Esophagus muscularis mucosa (tissue), 4 donors: Measurements from ENCODE around the gene HOXD9.

Experiments
- EP300 ChIP-seq: sonication (generic); formaldehyde crosslinking; IDR thresholded peaks from one replicate; pipeline ENCODE4 v1.6.1; 2017; ENCODE audit warnings: antibody characterized with exemption
- POLR2A ChIP-seq: fragments of 450-650 bp; IDR thresholded peaks from one replicate; pipeline ENCODE4 v1.6.1; 2017; ENCODE audit warnings: antibody characterized with exemption, moderate library complexity, mild to moderate bottlenecking, low read depth
- POLR2AphosphoS5 ChIP-seq, 2 donors: sonication (generic); formaldehyde crosslinking; IDR thresholded peaks; one replicate each; pipeline ENCODE4 v1.6.1; 2017; ENCODE audit warnings: antibody characterized with exemption in 2 of 2
- TF ChIP-seq, protein P1 (sequence below), 3 experiments: fragments of 200-600 bp in 2 of 3; fragments of 450-650 bp in 1 of 3; sonication (generic) in 2 of 3; IDR thresholded peaks; one replicate each; pipeline ENCODE4 v1.5.1; 2017 to 2019; ENCODE audit warnings: antibody characterized with exemption in 3 of 3, mild to moderate bottlenecking in 2 of 3, moderate library complexity in 1 of 3

DNA sequence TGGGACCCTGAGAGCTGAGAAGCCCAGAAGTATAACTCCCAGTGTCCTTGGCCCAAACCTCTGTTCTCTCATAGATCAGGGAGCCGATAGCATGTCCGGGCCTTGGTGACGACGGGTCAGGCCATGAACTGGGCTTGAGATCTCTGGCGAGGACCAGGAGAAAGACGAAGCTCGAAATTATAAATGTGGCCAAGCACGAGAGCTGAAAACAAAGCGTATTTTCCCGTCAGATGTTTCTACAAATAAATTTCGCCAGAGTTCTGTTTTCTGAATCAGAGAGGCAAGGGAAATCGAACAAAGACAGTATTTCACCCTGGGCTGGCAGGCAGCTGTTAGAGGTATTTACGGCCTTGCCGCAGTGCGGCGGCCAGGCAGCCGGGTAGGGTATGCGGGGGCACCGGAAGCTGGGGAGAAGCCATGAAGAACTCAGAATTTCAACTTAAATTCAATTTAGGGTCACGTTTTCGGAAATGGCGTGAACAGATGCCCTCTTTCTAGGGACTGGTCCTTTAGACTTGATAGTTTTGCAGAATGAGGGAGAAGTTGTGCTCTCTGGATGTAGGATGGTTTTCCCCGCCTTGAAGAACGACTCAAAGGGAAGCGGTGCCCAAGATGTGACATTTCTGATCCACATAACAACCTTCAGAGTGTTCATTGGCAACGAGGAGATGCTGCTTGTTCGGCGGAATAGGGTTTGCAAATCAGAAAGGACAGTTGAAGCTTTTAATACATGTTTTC, 16.6 kb downstream of the HOXD9 start:
- TF ChIP-seq, protein P1, sequence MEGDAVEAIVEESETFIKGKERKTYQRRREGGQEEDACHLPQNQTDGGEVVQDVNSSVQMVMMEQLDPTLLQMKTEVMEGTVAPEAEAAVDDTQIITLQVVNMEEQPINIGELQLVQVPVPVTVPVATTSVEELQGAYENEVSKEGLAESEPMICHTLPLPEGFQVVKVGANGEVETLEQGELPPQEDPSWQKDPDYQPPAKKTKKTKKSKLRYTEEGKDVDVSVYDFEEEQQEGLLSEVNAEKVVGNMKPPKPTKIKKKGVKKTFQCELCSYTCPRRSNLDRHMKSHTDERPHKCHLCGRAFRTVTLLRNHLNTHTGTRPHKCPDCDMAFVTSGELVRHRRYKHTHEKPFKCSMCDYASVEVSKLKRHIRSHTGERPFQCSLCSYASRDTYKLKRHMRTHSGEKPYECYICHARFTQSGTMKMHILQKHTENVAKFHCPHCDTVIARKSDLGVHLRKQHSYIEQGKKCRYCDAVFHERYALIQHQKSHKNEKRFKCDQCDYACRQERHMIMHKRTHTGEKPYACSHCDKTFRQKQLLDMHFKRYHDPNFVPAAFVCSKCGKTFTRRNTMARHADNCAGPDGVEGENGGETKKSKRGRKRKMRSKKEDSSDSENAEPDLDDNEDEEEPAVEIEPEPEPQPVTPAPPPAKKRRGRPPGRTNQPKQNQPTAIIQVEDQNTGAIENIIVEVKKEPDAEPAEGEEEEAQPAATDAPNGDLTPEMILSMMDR (IDR thresholded peaks at IDR 0.05), result no peak
- TF ChIP-seq POLR2A (no peak), EP300 (no peak), POLR2AphosphoS5 (IDR thresholded peaks at IDR 0.05) (no peak)
